SKM-1 treated with dmso at 0.1 percent for 144 hours (cell line): ENCODE data around the gene PRSS8.

Experiments used
- DNase-seq: peaks from one replicate; lab custom pipeline; 2025; ENCODE audit not compliant: unreplicated experiment; lab: John Stamatoyannopoulos, UW

The PRSS8 gene

GRCh38 chr16:31129568-31130335, 5.8 kb downstream of the PRSS8 start:
- DNase-seq, result no peak

- DNase-seq, result peak; percentile 99
Observed at GRCh38 chr16:31128711-31129567, 6.6 kb downstream of the PRSS8 start.

DNA sequence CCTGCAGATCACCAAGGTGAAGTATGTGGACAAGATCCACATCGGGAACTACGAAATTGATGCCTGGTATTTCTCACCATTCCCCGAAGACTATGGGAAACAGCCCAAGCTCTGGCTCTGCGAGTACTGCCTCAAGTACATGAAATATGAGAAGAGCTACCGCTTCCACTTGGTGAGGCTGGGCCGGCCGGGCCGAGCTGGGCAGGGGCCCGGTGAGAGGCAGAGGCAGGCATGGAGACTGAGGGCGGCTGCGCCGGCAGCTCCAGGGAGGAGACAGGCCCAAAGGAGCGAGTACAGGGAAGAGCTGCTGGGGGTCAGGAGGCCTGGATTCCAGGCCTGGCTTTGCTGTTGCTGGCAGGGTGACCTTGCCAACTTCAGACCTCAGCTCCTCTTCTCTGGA, 8.3 kb downstream of the PRSS8 start:
- DNase-seq, result no peak

GRCh38 chr16:31125844-31126243, 9.7 kb downstream of the PRSS8 start:
- DNase-seq, result no peak

- no peak for DNase-seq
Observed at GRCh38 chr16:31120129-31120528, 15.4 kb downstream of the PRSS8 start.

- peak; percentile 8 for DNase-seq
Observed at GRCh38 chr16:31118223-31119155, 17.0 kb downstream of the PRSS8 start.

DNA sequence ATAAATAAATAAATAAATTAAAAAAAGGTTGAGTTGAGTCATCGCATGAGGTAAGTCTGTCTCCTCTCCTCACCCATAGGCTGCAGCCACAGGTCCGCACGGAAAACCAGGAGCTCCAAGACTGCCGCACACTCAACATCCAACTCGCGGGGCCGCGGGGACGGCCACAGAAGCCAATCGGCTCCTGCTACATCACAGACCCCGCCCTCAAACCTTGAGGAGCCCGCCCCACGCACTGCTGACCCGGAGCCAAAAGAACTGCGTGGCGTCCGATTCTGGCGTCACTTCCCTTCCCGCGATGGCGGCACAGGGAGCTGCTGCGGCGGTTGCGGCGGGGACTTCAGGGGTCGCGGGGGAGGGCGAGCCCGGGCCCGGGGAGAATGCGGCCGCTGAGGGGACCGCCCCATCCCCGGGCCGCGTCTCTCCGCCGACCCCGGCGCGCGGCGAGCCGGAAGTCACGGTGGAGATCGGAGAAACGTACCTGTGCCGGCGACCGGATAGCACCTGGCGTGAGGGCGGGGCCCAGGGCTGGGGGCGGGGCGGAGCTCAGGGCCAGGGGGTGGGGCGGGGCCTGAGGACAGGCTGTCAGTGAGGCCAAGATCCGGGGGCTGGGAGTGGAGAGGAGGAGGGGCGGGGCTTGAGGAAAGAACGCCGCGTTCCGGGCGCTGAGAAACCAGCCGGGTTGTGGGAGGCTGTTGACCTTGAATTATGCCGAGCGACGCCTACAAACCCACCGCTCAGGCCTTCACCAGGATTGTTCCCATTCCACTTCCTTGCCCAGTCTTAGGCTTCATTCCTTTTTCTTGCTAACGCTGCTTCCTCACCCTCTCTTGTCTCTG, 17.9 kb downstream of the PRSS8 start, which contains the start of gene KAT8:
Gene KAT8 (plus strand): TSS at position 281 of the 839 bp plus-strand sequence. CDS start 18 bp downstream, at position 299.
- DNase-seq, result peak; percentile 96

- DNase-seq, result no peak
Observed at GRCh38 chr16:31114468-31114867, 21.1 kb downstream of the PRSS8 start.

- peak; percentile 80 for DNase-seq
Observed at GRCh38 chr16:31113121-31114120, 22.1 kb downstream of the PRSS8 start.

- DNase-seq, result no peak
Observed at GRCh38 chr16:31112711-31113110, 22.8 kb downstream of the PRSS8 start.

DNA sequence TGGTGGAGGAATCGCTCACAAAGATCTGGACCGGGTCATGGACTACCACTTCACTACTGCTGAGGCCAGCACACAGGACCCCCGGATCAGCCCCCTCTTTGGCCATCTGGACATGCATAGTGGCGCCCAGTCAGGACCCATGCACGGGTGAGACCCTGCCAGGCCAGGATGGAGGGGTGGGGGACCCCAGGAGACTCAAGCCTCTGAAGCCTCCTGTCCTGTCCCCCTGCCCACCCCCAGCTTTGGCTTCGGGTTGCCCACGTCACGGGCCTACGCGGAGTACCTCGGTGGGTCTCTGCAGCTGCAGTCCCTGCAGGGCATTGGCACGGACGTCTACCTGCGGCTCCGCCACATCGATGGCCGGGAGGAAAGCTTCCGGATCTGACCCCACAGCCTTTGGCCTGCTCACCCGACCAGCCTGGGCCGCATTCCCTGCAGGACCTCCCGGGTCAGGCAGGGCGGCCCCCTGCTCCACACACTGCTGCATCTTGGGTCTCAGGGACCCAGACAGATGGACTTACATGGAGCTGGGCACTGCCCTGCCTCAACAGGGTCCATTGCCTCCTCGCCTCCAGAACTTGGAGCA, 23.6 kb downstream of the PRSS8 start:
- no peak for DNase-seq

- no peak for DNase-seq
Observed at GRCh38 chr16:31110106-31111034, 25.2 kb downstream of the PRSS8 start.

DNA sequence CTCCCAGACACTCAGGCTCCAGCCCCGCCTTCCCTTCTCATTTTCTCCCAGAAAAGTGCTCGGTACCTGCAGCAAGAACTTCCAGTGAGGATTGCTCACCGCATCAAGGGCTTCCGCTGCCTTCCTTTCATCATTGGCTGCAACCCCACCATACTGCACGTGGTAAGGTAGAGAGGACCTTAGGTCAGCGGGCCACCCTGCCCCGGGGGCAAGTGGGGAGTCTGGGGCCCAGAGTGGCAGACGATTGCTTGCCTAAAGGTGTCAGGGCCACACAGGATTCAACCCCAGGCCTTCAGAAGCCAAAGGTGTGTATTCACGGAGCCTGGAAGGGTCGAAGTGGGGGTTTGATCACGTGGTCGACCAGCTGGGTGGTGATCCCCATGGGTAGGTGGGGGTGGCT, 25.9 kb downstream of the PRSS8 start:
- no peak for DNase-seq

DNA sequence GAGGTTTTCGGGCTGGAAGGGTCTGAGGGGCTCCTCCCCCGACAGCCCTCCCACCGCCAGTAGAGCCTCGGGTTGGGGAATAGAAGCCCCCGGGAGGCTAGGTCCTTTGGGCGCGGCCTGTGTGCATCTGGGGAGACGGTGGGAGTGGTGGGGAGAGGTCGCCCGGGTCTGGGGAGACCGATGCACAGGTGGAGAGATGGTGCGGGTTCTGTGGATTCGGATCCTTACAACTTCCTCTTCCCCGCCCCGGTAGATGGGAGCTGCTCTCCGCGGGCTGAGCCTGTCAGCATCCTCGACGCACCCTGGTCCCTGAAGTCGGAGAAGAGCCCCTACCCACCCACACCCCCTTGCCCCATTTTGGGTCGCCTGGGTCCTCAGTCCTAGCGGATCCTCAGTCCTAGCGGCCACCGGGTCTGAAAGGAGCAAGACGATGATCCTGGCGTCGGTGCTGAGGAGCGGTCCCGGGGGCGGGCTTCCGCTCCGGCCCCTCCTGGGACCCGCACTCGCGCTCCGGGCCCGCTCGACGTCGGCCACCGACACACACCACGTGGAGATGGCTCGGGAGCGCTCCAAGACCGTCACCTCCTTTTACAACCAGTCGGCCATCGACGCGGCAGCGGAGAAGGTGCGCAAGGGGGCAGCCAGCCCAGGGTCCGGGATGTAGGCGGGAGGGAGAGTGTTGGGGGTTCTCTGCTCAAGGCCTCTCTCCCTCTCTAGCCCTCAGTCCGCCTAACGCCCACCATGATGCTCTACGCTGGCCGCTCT, 26.6 kb downstream of the PRSS8 start:
- no peak for DNase-seq

- peak; percentile 64 for DNase-seq
Observed at GRCh38 chr16:31108035-31108793, 27.3 kb downstream of the PRSS8 start, which contains the start of gene BCKDK. Gene BCKDK, plus strand, starts transcription at chr16:31108386. Its CDS starts 838 bp downstream, at chr16:31109224.

- DNase-seq, result no peak
Observed at GRCh38 chr16:31107465-31107867, 28.1 kb downstream of the PRSS8 start.
